GM13976 (cell line): ENCODE measurements around the gene SH3GL1.

ENCODE experiments used
- DNase-seq: peaks from one replicate; pipeline ENCODE4 v3.0.0; 2012; ENCODE audit warnings: low spot score
- CTCF ChIP-seq: IDR thresholded peaks from 2 replicates; pipeline ENCODE4 v1.5.1; 2012; ENCODE audit warnings: borderline replicate concordance, mild to moderate bottlenecking; ENCODE audit not compliant: insufficient read depth; ENCODE audit errors: extremely low read depth, missing control alignments, control extremely low read depth
- in situ Hi-C: fragments of 300-500 bp; cut with MboI; formaldehyde crosslinking; loops from one replicate; pipeline ENCODE4 v1.12.0; 2022; ENCODE audit warnings: low sequenced_read_pairs, mixed read lengths, inconsistent platforms; ENCODE audit not compliant: unreplicated experiment

The SH3GL1 gene

GRCh38 chr19:4368128-4368820, 32.1 kb downstream of the SH3GL1 start:
- DNase-seq = no peak
- no peak for TF ChIP-seq CTCF
- in situ Hi-C loops = no loop called here

- no peak for DNase-seq
- TF ChIP-seq CTCF = no peak
- in situ Hi-C loops = no loop called here
Observed at GRCh38 chr19:4367781-4368127, 32.6 kb downstream of the SH3GL1 start.

GRCh38 chr19:4367336-4367723, 33.0 kb downstream of the SH3GL1 start:
- DNase-seq = no peak
- no peak for TF ChIP-seq CTCF
- in situ Hi-C loops = no loop called here

GRCh38 chr19:4366666-4367335, 33.5 kb downstream of the SH3GL1 start:
- in situ Hi-C loops = no loop called here
- DNase-seq = no peak
- TF ChIP-seq CTCF = no peak

GRCh38 chr19:4365791-4366665, 34.3 kb downstream of the SH3GL1 start:
- in situ Hi-C loops = no loop called here
- TF ChIP-seq CTCF = no peak
- no peak for DNase-seq

GRCh38 chr19:4365341-4365740, 35.0 kb downstream of the SH3GL1 start:
- no peak for DNase-seq
- TF ChIP-seq CTCF = no peak
- in situ Hi-C loops = no loop called here
